Measurements from ENCODE around the gene KLK2.

DNA sequence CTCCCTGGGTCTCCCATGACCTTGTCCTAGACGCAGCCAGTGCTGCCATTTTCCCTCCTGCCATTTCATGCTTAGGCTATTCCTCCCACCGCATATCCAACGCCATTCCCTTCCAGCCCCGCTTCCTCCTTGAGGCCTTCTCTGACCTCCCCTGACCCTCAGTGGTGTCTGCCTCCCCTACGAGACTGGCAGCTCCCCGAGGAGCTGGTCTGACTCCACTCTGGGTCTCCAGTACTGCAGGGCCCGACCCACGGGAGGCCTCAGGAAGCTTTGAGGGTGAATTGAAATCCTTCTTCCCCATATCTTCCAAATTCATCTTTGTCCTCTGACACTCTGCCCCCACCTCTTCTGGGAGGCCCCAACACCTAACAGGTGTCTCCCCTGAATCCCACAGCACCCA, 40.6 kb upstream of the KLK2 start:
- TF ChIP-seq CTCF (conservative IDR thresholded peaks at IDR 0.05 in 1 of 2, IDR thresholded peaks at IDR 0.05 in 1 of 2; ENCODE audit: low read depth in 1 of 2, low read length in 2 of 2), result no peak
- no peak for TF ChIP-seq EZH2 (IDR thresholded peaks at IDR 0.05; ENCODE audit: low read length, missing control alignments)
